Raji (cell line): Measurements from ENCODE around the gene TRAPPC2.

Source experiments
- POLR2A ChIP-seq: IDR thresholded peaks from 2 replicates; pipeline ENCODE4 v1.6.1; 2011; ENCODE audit warnings: low read depth, low read length, control low read depth; ENCODE audit not compliant: insufficient read depth

Gene TRAPPC2

GRCh38 chrX:13717700-13718472, 16.5 kb downstream of the TRAPPC2 start:
- TF ChIP-seq POLR2A = no peak

GRCh38 chrX:13716905-13717304, 17.5 kb downstream of the TRAPPC2 start:
- TF ChIP-seq POLR2A = no peak

- TF ChIP-seq POLR2A = no peak
Observed at GRCh38 chrX:13716455-13716854, 18.0 kb downstream of the TRAPPC2 start.

GRCh38 chrX:13711141-13711540, 23.3 kb downstream of the TRAPPC2 start:
- TF ChIP-seq POLR2A = no peak

GRCh38 chrX:13703589-13703988, 30.8 kb downstream of the TRAPPC2 start:
- TF ChIP-seq POLR2A = no peak

- TF ChIP-seq POLR2A = no peak
Observed at GRCh38 chrX:13703135-13703534, 31.3 kb downstream of the TRAPPC2 start.

GRCh38 chrX:13702111-13702789, 32.2 kb downstream of the TRAPPC2 start:
- no peak for TF ChIP-seq POLR2A

GRCh38 chrX:13700380-13700779, 34.0 kb downstream of the TRAPPC2 start:
- TF ChIP-seq POLR2A = no peak

GRCh38 chrX:13699183-13699826, 35.1 kb downstream of the TRAPPC2 start:
- no peak for TF ChIP-seq POLR2A

- no peak for TF ChIP-seq POLR2A
Observed at GRCh38 chrX:13698432-13698831, 36.0 kb downstream of the TRAPPC2 start.

- no peak for TF ChIP-seq POLR2A
Observed at GRCh38 chrX:13697976-13698375, 36.4 kb downstream of the TRAPPC2 start.

GRCh38 chrX:13697455-13697854, 37.0 kb downstream of the TRAPPC2 start:
- TF ChIP-seq POLR2A = no peak

- no peak for TF ChIP-seq POLR2A
Observed at GRCh38 chrX:13695601-13696115, 38.8 kb downstream of the TRAPPC2 start.

GRCh38 chrX:13694983-13695382, 39.4 kb downstream of the TRAPPC2 start:
- TF ChIP-seq POLR2A = no peak

GRCh38 chrX:13694359-13694758, 40.1 kb downstream of the TRAPPC2 start:
- no peak for TF ChIP-seq POLR2A

- no peak for TF ChIP-seq POLR2A
Observed at GRCh38 chrX:13693341-13693961, 41.0 kb downstream of the TRAPPC2 start.

GRCh38 chrX:13692771-13693231, 41.6 kb downstream of the TRAPPC2 start:
- TF ChIP-seq POLR2A = no peak
